Nephron (organoid): ENCODE results near the gene GALNT7.

Experiments used
- H3K27ac Mint-ChIP-seq, 3 experiments: 2 replicates each; pipeline ENCODE4 v1.8.0; 2020; ENCODE audit warnings: mixed read lengths in 3 of 3, mild to moderate bottlenecking in 2 of 3, moderate library complexity in 1 of 3
- H3K27me3 Mint-ChIP-seq: 2 replicates; pipeline ENCODE4 v1.8.0; 2021; ENCODE audit warnings: low read depth, mild to moderate bottlenecking, moderate library complexity, mixed read lengths
- H3K36me3 Mint-ChIP-seq: 2 replicates; pipeline ENCODE4 v1.8.0; 2020; ENCODE audit warnings: low read depth, mixed read lengths
- H3K4me1 Mint-ChIP-seq: 2 replicates; pipeline ENCODE4 v1.8.0; 2020; ENCODE audit warnings: mixed read lengths
- H3K4me3 Mint-ChIP-seq, 3 experiments: 2 replicates each; pipeline ENCODE4 v1.8.0; 2020; ENCODE audit warnings: mild to moderate bottlenecking in 3 of 3, mixed read lengths in 3 of 3, moderate library complexity in 2 of 3
- H3K9me3 Mint-ChIP-seq: 2 replicates; pipeline ENCODE4 v1.8.0; 2020; ENCODE audit warnings: mixed read lengths
- TF ChIP-seq, protein P1 (sequence below), 3 experiments: fragments of 200-600 bp; sonication (generic); IDR thresholded peaks; one replicate each; pipeline ENCODE4 v1.5.0; 2021; ENCODE audit warnings: antibody characterized with exemption in 3 of 3; ENCODE audit not compliant: unreplicated experiment in 3 of 3

GALNT7 gene

DNA sequence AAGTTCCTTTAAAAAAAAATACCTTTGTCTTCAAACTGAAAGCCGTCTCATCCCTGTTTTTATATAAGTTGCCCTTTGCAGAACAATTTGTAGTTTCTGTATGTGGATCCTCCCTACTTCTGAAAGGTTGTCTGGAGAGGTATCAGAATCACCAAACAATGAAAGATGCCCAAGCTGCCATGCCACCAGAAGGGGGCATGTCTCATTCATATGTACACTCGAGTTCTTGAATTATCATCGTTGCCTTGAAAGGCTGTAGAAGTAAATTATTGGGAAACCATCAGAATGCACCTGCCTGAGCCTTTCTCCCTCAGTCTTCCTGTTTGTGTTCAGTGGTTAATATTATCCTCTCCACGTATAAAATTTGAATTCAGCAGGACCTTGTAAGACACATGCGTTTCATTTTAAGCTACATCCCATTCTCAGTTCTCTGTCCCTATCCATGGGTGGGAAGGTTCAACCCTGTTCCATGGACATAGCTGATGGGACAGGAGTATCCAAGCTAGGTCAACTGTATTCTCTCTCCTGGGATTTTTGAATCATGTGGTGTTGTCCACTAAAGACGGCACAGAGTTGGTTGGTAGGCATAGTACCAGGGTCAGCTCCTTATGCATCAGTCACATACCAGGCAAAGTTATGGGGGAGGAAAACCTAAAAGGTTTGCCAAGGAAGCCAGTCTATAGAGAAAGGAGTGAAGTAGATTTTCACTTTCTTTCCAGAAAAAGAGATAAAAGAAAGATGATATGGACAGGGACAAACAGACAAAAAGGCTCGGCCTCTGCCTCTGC lies 24.0 kb downstream of the GALNT7 start:
- Mint-ChIP-seq H3K36me3 (no peaks in the 10 kb centered on the region), H3K4me1 (peaks cover 13% of the 10 kb centered on the region)
- TF ChIP-seq, protein P1, sequence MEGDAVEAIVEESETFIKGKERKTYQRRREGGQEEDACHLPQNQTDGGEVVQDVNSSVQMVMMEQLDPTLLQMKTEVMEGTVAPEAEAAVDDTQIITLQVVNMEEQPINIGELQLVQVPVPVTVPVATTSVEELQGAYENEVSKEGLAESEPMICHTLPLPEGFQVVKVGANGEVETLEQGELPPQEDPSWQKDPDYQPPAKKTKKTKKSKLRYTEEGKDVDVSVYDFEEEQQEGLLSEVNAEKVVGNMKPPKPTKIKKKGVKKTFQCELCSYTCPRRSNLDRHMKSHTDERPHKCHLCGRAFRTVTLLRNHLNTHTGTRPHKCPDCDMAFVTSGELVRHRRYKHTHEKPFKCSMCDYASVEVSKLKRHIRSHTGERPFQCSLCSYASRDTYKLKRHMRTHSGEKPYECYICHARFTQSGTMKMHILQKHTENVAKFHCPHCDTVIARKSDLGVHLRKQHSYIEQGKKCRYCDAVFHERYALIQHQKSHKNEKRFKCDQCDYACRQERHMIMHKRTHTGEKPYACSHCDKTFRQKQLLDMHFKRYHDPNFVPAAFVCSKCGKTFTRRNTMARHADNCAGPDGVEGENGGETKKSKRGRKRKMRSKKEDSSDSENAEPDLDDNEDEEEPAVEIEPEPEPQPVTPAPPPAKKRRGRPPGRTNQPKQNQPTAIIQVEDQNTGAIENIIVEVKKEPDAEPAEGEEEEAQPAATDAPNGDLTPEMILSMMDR (IDR thresholded peaks at IDR 0.05; ENCODE audit: unreplicated experiment in 3 of 3) = no peak

GRCh38 chr4:173194157-173194556 lies 25.5 kb downstream of the GALNT7 start:
- no peak overlapping the region for H3K27ac Mint-ChIP-seq
- TF ChIP-seq, protein P1 (IDR thresholded peaks at IDR 0.05; ENCODE audit: unreplicated experiment in 3 of 3) = no peak
- no peaks in the 10 kb centered on the region for H3K9me3 Mint-ChIP-seq
- peaks cover 8% of the 10 kb centered on the region for H3K4me1 Mint-ChIP-seq
- peaks cover 9% of the 10 kb centered on the region for H3K27me3 Mint-ChIP-seq
- no peak overlapping the region for H3K4me3 Mint-ChIP-seq
- H3K36me3 Mint-ChIP-seq = no peaks in the 10 kb centered on the region

More for the DNA sequence above, 24.0 kb downstream of the GALNT7 start:
- Mint-ChIP-seq H3K4me3 (no peak overlapping the region), H3K27me3 (peaks cover 7% of the 10 kb centered on the region), H3K9me3 (no peaks in the 10 kb centered on the region), H3K27ac (no peak overlapping the region)

DNA sequence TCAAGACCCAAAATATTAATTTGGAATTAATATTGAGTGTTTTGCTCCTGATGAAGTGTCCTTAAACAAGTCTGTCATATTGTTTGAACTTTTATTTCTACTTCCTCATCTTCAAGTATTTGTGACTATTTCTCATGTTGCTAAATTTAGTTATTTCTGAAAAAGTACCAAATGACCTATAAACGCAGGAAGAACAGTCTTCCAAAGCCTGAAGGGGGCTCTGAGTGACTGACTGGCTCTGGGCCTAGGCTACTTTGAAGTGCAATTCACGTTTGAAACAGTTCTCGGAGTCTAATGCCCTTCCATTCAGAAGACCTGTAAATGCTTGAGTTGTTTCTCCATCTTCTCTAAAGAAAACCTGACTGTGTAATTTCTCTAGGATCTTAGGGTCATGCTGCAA lies 26.5 kb downstream of the GALNT7 start:
- peaks cover 8% of the 10 kb centered on the region for H3K4me1 Mint-ChIP-seq
- TF ChIP-seq, protein P1 (IDR thresholded peaks at IDR 0.05; ENCODE audit: unreplicated experiment in 3 of 3) = no peak
- H3K9me3 Mint-ChIP-seq = no peaks in the 10 kb centered on the region
- no peak overlapping the region for H3K4me3 Mint-ChIP-seq
- H3K27me3 Mint-ChIP-seq = peaks cover 9% of the 10 kb centered on the region
- H3K27ac Mint-ChIP-seq = no peak overlapping the region
- no peaks in the 10 kb centered on the region for H3K36me3 Mint-ChIP-seq

GRCh38 chr4:173199553-173199952 lies 30.9 kb downstream of the GALNT7 start:
- H3K36me3 Mint-ChIP-seq = peaks cover 13% of the 10 kb centered on the region
- H3K4me3 Mint-ChIP-seq = no peak overlapping the region
- H3K27me3 Mint-ChIP-seq = peaks cover 9% of the 10 kb centered on the region
- no peak overlapping the region for H3K27ac Mint-ChIP-seq
- peaks cover 16% of the 10 kb centered on the region for H3K9me3 Mint-ChIP-seq
- TF ChIP-seq, protein P1 (IDR thresholded peaks at IDR 0.05; ENCODE audit: unreplicated experiment in 3 of 3) = no peak
- H3K4me1 Mint-ChIP-seq = peaks cover 8% of the 10 kb centered on the region

DNA sequence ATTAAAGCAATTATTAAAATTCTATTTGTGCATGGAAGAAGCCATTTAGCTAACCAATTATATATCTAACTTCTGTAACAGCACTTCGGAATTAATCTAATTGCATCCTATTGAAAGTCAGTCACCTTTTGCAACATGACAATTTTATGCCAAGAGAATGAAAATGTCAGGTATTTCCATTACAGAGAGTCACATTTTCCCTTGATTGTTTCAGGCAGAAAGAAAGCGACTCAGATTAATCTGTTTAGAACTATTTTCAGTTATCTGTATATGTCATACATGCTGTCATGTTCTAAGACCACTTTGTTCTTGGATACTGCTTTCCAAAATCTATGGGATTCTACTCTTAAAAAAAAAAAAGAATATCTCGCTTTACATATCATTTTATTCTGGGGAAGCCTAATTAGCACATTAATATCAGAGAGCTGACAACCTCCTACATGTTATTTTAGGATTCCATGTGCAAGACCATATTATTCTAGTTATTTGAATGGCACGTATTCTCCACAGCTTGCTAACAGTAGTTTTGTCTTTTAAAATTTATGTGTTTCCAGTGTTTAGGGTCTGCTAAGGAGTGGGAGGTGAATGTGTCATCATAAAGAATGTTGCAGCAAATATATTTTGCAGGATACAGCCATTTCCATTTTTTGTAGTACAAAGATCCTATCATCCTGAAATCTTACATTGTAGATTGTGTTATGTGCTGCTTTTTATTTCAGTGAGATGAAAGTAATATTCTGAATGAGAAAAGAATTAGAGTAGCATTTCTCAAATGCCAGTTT lies 31.7 kb downstream of the GALNT7 start:
- no peak overlapping the region for H3K27ac Mint-ChIP-seq
- H3K36me3 Mint-ChIP-seq = peaks cover 18% of the 10 kb centered on the region
- peaks cover 9% of the 10 kb centered on the region for H3K27me3 Mint-ChIP-seq
- TF ChIP-seq, protein P1 (IDR thresholded peaks at IDR 0.05; ENCODE audit: unreplicated experiment in 3 of 3) = no peak
- H3K4me1 Mint-ChIP-seq = peaks cover 5% of the 10 kb centered on the region
- peaks cover 19% of the 10 kb centered on the region for H3K9me3 Mint-ChIP-seq
- H3K4me3 Mint-ChIP-seq = no peak overlapping the region
